Measurements from ENCODE around the gene CSPG4.

CSPG4 gene

GRCh38 chr15:75669191-75669878 is 43.3 kb downstream of the CSPG4 start:
- peak; percentile 35 for DNase-seq (ENCODE audit: low spot score)

- DNase-seq (ENCODE audit: low spot score), result peak; percentile 87
Observed at GRCh38 chr15:75666823-75667501, 45.7 kb downstream of the CSPG4 start.

- no peak for DNase-seq (ENCODE audit: low spot score)
Observed at GRCh38 chr15:75663931-75664421, 48.7 kb downstream of the CSPG4 start.

DNA sequence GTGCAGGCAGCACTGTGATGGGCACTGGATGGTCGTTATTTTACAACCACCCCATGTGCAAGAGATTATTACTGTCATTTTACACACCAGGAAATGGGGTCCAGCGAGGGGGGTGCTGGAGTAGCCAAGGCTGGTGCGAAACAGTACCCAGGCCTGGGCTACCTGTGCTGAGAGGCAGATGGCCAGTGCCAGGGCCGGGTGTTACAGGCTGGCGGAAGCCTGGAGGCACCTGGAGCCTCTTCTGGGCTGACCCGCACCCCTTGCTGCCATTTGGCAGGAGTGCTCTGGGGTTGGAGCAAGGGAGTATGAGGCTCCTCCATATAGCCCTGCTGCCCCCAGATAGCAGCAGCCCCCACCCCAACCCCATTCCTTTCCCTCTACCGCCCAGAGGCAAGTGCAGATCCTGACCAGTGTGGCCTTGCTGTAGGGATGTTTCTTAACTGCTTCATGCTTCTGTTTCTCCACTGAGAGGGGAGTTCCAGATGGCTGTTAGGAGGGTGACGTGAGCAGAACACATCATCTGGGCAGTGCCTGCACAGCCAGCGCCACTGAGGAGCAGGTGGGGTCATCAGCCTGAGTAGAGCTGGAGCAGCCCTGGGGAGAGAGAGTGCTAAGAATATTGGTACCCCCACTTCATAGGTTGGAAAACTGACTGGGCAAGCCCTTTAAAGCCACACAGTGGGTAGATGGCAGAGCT is 49.7 kb downstream of the CSPG4 start:
- no peak for DNase-seq (ENCODE audit: low spot score)

DNA sequence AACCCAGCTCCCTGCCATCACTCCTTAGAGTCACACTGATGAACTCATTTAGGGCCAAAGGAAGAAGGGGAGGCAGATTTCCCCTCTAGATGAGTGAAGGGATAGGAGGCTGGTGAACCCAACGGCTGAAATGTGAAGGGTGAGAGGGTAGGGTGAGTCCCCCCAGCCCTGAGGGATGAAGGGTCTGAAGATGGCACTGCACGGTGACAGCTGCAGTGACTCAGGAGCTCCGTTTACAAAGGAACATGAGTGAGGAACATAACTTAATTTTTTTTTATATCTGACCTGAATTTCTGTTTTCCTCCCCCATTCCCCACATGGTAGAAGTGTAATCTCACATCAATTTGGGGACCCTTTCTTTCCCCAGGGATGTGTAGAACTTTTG is 50.9 kb downstream of the CSPG4 start:
- no peak for DNase-seq (ENCODE audit: low spot score)

GRCh38 chr15:75661100-75661755 is 51.4 kb downstream of the CSPG4 start:
- DNase-seq (ENCODE audit: low spot score), result peak; percentile 59

- DNase-seq (ENCODE audit: low spot score), result no peak
Observed at GRCh38 chr15:75659928-75660645, 52.6 kb downstream of the CSPG4 start.

DNA sequence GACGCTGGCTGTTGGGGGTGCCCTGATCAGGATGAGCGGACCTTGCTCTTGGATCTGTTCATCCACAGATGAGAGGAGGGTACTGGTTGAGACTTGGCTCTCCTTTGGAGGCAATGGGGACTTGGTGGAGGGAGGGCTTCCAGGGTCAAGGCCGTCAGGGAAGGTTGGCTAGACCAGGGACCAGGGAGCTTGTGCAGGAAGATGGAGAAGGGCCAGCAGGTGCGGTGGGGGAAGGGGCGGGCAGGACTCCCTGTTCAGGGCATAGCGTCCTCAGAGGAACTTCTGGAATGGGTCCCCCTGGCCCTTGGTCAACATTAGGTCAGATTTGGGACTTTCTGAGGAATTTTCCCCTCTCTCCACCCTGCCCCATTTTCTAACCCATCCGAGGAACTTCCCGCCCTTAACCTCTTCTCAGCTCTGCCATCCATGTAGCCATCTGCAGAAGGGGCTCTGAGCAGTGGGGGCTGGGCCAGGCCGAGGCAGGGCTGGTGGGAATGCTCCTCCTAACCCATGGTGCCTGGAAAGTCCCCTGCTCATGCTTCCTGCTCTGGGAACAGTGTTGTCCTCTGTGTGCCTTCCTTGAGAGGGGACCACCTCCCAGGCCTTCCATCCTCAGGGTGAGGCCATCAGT is 53.4 kb downstream of the CSPG4 start:
- no peak for DNase-seq (ENCODE audit: low spot score)

- no peak for DNase-seq (ENCODE audit: low spot score)
Observed at GRCh38 chr15:75656813-75657212, 55.8 kb downstream of the CSPG4 start.

GRCh38 chr15:75656331-75656730 is 56.3 kb downstream of the CSPG4 start:
- DNase-seq (ENCODE audit: low spot score), result no peak

DNA sequence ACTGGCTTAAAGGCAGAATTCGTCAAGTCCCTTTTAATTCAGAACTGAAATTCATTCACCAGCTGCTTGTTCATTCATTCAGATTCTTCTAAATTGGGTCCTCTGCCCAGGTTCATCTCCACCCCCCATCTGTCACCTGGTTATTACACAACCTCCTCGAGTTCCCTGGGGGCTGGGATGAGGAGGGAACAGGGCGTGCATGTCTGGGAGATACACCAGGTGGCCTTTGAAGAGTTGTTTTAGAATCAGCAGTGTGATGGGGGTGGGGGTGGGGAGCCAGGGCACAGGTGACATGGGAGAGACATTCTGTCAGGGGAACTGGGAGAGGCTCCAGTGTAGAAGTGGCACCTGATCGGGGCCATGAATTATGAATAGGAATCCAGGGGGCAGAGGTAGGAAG is 56.7 kb downstream of the CSPG4 start:
- DNase-seq (ENCODE audit: low spot score), result no peak

DNA sequence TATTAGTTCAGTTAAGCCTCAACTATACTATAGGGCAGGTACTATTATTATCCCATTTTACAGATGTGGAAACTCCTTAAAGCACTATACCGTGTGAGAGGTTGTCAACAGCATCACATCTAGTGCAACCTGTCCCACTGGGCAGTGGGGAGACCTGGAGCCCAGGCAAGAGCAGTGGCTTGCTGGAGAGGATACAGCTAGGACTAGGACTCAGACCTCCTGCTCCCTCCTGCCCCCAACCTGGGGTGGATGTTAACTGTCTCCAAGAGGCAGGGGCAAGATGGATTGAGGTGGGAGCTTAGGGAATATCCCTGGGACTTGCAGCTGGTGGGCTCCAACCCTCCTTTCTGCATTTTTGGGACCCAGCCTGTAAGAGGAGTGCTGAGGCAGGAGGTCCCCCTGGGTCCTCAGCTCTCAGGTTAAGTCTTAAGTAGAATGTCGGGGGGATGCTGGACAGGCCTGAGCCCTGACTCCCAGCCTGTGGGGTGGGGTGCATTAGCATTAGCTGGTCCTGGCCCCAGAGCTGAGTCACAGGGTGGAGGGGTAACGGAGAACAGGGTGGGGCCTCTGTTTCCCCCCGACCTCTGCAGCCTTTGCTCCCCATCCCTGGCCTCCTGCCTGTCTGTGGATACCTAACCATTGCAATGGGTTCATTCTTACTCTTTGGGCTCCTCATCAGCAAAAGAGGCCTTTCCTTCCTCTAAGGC is 58.3 kb downstream of the CSPG4 start:
- DNase-seq (ENCODE audit: low spot score), result no peak

DNA sequence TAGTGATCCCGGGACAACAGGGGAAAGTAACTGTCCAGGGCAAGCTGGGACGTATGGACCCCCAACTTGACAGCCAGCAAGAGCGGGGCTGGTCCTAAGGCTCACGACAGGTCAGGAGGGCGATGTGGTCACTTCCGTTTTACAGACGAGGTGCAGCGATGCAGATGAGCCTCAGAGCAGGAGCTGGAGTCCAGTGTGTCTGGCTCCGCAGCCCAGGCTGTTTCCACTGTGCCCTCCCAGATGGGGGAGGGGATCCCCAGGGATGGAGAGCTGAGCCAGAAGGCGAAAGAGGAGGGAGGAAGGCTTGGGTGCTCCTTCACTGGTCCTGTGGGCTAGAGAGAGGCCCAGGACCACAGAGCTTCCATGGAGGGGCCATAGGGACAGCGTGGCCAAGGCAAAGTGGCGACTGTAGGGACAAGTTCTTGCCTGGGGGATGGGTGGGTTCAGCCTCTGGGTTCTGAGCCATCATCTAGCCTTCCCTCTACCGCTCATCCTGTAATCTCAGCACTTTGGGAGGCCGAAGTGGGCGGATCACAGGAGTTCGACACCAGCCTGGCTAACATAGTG is 59.2 kb downstream of the CSPG4 start:
- DNase-seq (ENCODE audit: low spot score), result no peak

- no peak for DNase-seq (ENCODE audit: low spot score)
Observed at GRCh38 chr15:75651810-75652543, 60.7 kb downstream of the CSPG4 start.

GRCh38 chr15:75650908-75651809 is 61.5 kb downstream of the CSPG4 start:
- no peak for DNase-seq (ENCODE audit: low spot score)

DNA sequence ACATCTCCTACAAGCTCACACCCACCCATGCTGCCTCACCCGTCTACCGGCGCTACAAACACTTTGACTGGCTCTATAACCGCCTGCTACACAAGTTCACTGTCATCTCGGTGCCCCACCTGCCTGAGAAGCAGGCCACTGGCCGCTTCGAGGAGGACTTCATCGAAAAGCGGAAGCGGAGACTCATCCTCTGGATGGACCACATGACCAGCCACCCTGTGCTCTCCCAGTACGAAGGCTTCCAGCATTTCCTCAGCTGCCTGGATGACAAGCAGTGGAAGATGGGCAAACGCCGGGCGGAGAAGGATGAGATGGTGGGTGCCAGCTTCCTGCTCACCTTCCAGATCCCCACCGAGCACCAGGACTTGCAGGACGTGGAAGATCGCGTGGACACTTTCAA is 62.8 kb downstream of the CSPG4 start:
- no peak for DNase-seq (ENCODE audit: low spot score)

DNA sequence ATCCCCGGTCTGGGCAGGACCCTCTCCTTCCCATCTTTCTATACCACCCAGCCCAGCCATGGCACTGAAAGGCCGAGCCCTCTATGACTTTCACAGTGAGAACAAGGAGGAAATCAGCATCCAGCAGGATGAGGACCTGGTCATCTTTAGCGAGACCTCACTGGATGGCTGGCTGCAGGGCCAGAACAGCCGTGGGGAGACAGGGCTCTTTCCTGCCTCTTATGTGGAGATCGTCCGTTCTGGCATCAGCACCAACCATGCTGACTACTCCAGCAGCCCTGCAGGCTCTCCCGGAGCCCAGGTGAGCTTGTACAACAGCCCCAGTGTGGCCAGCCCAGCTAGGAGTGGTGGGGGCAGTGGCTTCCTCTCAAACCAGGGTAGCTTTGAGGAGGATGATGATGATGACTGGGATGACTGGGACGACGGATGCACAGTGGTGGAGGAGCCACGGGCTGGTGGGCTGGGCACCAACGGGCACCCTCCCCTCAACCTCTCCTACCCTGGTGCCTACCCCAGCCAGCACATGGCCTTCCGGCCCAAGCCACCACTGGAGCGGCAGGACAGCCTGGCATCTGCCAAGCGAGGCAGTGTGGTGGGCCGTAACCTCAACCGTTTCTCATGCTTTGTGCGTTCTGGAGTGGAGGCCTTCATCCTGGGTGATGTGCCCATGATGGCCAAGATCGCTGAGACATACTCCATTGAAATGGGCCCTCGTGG is 63.4 kb downstream of the CSPG4 start:
- no peak for DNase-seq (ENCODE audit: low spot score)

Measured in SW480 (cell line).